Measurements from ENCODE around the gene LRRN2.

Gene LRRN2

GRCh38 chr1:204626381-204626780 is 59.2 kb downstream of the LRRN2 start:
- no peak for DNase-seq

- no peak for DNase-seq
Observed at GRCh38 chr1:204624631-204625216, 60.8 kb downstream of the LRRN2 start.

- DNase-seq = peak in 1 of 2 experiments; percentile 36
Observed at GRCh38 chr1:204623894-204624361, 61.6 kb downstream of the LRRN2 start.

GRCh38 chr1:204623365-204623893 is 62.1 kb downstream of the LRRN2 start:
- no peak for DNase-seq

- DNase-seq = no peak
Observed at GRCh38 chr1:204621996-204622395, 63.5 kb downstream of the LRRN2 start.

- no peak for DNase-seq
Observed at GRCh38 chr1:204621396-204621795, 64.1 kb downstream of the LRRN2 start.

- no peak for DNase-seq
Observed at GRCh38 chr1:204619721-204620120, 65.8 kb downstream of the LRRN2 start.

GRCh38 chr1:204618148-204618760 is 67.3 kb downstream of the LRRN2 start:
- DNase-seq = no peak

- no peak for DNase-seq
Observed at GRCh38 chr1:204617256-204618147, 68.0 kb downstream of the LRRN2 start.

- DNase-seq = no peak
Observed at GRCh38 chr1:204616641-204617040, 68.9 kb downstream of the LRRN2 start.

GRCh38 chr1:204615881-204616280 is 69.7 kb downstream of the LRRN2 start:
- DNase-seq = no peak

GRCh38 chr1:204613636-204614035 is 71.9 kb downstream of the LRRN2 start:
- no peak for DNase-seq

- no peak for DNase-seq
Observed at GRCh38 chr1:204612326-204612725, 73.2 kb downstream of the LRRN2 start.

- DNase-seq = no peak
Observed at GRCh38 chr1:204611036-204611435, 74.5 kb downstream of the LRRN2 start.

- no peak for DNase-seq
Observed at GRCh38 chr1:204607910-204608309, 77.6 kb downstream of the LRRN2 start.

- DNase-seq = no peak
Observed at GRCh38 chr1:204605791-204606190, 79.7 kb downstream of the LRRN2 start.

- DNase-seq = no peak
Observed at GRCh38 chr1:204602871-204603542, 82.5 kb downstream of the LRRN2 start.

GRCh38 chr1:204602111-204602579 is 83.4 kb downstream of the LRRN2 start:
- no peak for DNase-seq

GRCh38 chr1:204600968-204601367 is 84.6 kb downstream of the LRRN2 start:
- DNase-seq = no peak

GRCh38 chr1:204600203-204600602 is 85.3 kb downstream of the LRRN2 start:
- no peak for DNase-seq

GRCh38 chr1:204599596-204599995 is 85.9 kb downstream of the LRRN2 start:
- no peak for DNase-seq

GRCh38 chr1:204599098-204599497 is 86.4 kb downstream of the LRRN2 start:
- no peak for DNase-seq
